GM23338 (cell line): ENCODE results near the gene ROS1. TPM values are rescaled to one million over a fixed set of nuclear protein-coding genes. Genes with fewer than 3 reads are reported as not detected.

Experiments
- ATAC-seq: fragments of 200-7000 bp; cut with Tn5 transposase; 3 replicates; pipeline ENCODE4 v1.9.1; 2020
- DNase-seq: peaks from one replicate; pipeline ENCODE4 v3.0.0-alpha.2; 2015; ENCODE audit warnings: low spot score
- H2AFZ ChIP-seq: fragments of 200-600 bp; sonication (generic); 2 replicates; pipeline ENCODE4 v1.8.0; 2016; ENCODE audit warnings: antibody characterized with exemption, mild to moderate bottlenecking, moderate library complexity
- H3F3A ChIP-seq: fragments of 200-600 bp; sonication (generic); replicated peaks from 2 replicates; pipeline ENCODE4 v1.8.0; 2017; ENCODE audit warnings: antibody characterized with exemption, mixed run types, low read depth
- H3K27ac ChIP-seq: fragments of 200-600 bp; sonication (generic); 2 replicates; pipeline ENCODE4 v1.6.1; 2016; ENCODE audit warnings: low read depth
- H3K27me3 ChIP-seq: fragments of 200-600 bp; sonication (generic); 2 replicates; pipeline ENCODE4 v1.8.0; 2016; ENCODE audit warnings: mild to moderate bottlenecking, mixed run types, moderate library complexity; ENCODE audit not compliant: insufficient read depth
- H3K36me3 ChIP-seq: fragments of 200-600 bp; sonication (generic); 2 replicates; pipeline ENCODE4 v1.8.0; 2016; ENCODE audit warnings: mild to moderate bottlenecking; ENCODE audit not compliant: insufficient read depth
- H3K4me1 ChIP-seq: fragments of 200-600 bp; sonication (generic); 2 replicates; pipeline ENCODE4 v1.8.0; 2016; ENCODE audit warnings: mild to moderate bottlenecking, moderate library complexity; ENCODE audit not compliant: insufficient read depth
- H3K4me2 ChIP-seq: fragments of 200-600 bp; sonication (generic); 2 replicates; pipeline ENCODE4 v1.7.1; 2017; ENCODE audit warnings: mixed run types
- H3K4me3 ChIP-seq: fragments of 200-600 bp; sonication (generic); 2 replicates; pipeline ENCODE4 v1.6.1; 2016; ENCODE audit warnings: mixed run types
- H3K79me2 ChIP-seq: fragments of 200-600 bp; sonication (generic); replicated peaks from 2 replicates; pipeline ENCODE4 v1.8.0; 2017; ENCODE audit warnings: mild to moderate bottlenecking; ENCODE audit not compliant: insufficient read depth
- H3K9me2 ChIP-seq: fragments of 200-600 bp; sonication (generic); 2 replicates; pipeline ENCODE4 v1.8.0; 2017; ENCODE audit not compliant: insufficient read depth
- H4K20me1 ChIP-seq: fragments of 200-600 bp; sonication (generic); replicated peaks from 2 replicates; pipeline ENCODE4 v1.8.0; 2017; ENCODE audit warnings: mild to moderate bottlenecking; ENCODE audit not compliant: insufficient read depth
- H3K27ac Mint-ChIP-seq: 2 replicates; pipeline ENCODE4 v1.8.0; 2020; ENCODE audit warnings: inconsistent platforms, mild to moderate bottlenecking, moderate library complexity, mixed read lengths
- H3K27me3 Mint-ChIP-seq: 3 replicates; pipeline ENCODE4 v1.8.0; 2022; ENCODE audit warnings: low read depth, mild to moderate bottlenecking, moderate library complexity, mixed read lengths, inconsistent platforms; ENCODE audit not compliant: insufficient read depth, poor library complexity
- H3K36me3 Mint-ChIP-seq: 3 replicates; pipeline ENCODE4 v1.8.0; 2021; ENCODE audit warnings: low read depth, mild to moderate bottlenecking, inconsistent platforms, moderate library complexity, mixed read lengths
- H3K4me1 Mint-ChIP-seq: 3 replicates; pipeline ENCODE4 v1.8.0; 2020; ENCODE audit warnings: mild to moderate bottlenecking, inconsistent platforms, mixed read lengths
- H3K4me3 Mint-ChIP-seq: 3 replicates; pipeline ENCODE4 v1.8.0; 2021; ENCODE audit warnings: moderate library complexity, mild to moderate bottlenecking, inconsistent platforms, mixed read lengths
- H3K9me3 Mint-ChIP-seq: 3 replicates; pipeline ENCODE4 v1.8.0; 2020; ENCODE audit warnings: moderate library complexity, mild to moderate bottlenecking, inconsistent platforms, mixed read lengths
- CREB1 ChIP-seq: fragments of 250-450 bp; sonication (Bioruptor Pico); IDR thresholded peaks from 2 replicates; pipeline ENCODE4 v1.5.0; 2020; ENCODE audit warnings: low read depth, mild to moderate bottlenecking, moderate library complexity
- CTCF ChIP-seq, 2 experiments: fragments of 200-600 bp in 1 of 2; sonication (generic) in 1 of 2; conservative IDR thresholded peaks; 2 replicates each; pipeline versions ENCODE4 v1.5.1 to v1.6.1; 2016 to 2017; ENCODE audit warnings: antibody characterized with exemption in 2 of 2, low read depth in 2 of 2, mild to moderate bottlenecking in 2 of 2, moderate library complexity in 1 of 2
- ETS1 ChIP-seq: IDR thresholded peaks from 2 replicates; pipeline ENCODE4 v1.6.1; 2016; ENCODE audit warnings: antibody characterized with exemption
- EZH2 ChIP-seq: fragments of 200-600 bp; sonication (generic); IDR thresholded peaks from one replicate; pipeline ENCODE4 v1.8.0; 2017; ENCODE audit warnings: antibody characterized with exemption, mild to moderate bottlenecking, low read depth; ENCODE audit not compliant: unreplicated experiment
- EZH2phosphoT487 ChIP-seq: fragments of 200-600 bp; sonication (generic); IDR thresholded peaks from one replicate; pipeline ENCODE4 v1.8.1; 2018; ENCODE audit warnings: antibody characterized with exemption; ENCODE audit not compliant: unreplicated experiment
- JUNB ChIP-seq: IDR thresholded peaks from one replicate; pipeline ENCODE4 v1.6.1; 2016; ENCODE audit warnings: antibody characterized with exemption; ENCODE audit not compliant: unreplicated experiment
- NANOG ChIP-seq: IDR thresholded peaks from 2 replicates; pipeline ENCODE4 v1.6.1; 2016; ENCODE audit warnings: antibody characterized with exemption, borderline replicate concordance
- POLR2AphosphoS5 ChIP-seq: IDR thresholded peaks from 2 replicates; pipeline ENCODE4 v1.6.1; 2016; ENCODE audit warnings: antibody characterized with exemption, low read depth
- REST ChIP-seq: IDR thresholded peaks from one replicate; pipeline ENCODE4 v1.6.1; 2018; ENCODE audit warnings: antibody characterized with exemption; ENCODE audit not compliant: unreplicated experiment
- STAT1 ChIP-seq: IDR thresholded peaks from one replicate; pipeline ENCODE4 v1.6.1; 2016; ENCODE audit warnings: antibody characterized with exemption; ENCODE audit not compliant: unreplicated experiment
- ZNF114 ChIP-seq: fragments of 250-450 bp; sonication (Bioruptor Pico); IDR thresholded peaks from 2 replicates; pipeline ENCODE4 v1.5.0; 2020; ENCODE audit warnings: mild to moderate bottlenecking, moderate library complexity
- ZNF331 ChIP-seq: fragments of 250-450 bp; sonication (Bioruptor Pico); IDR thresholded peaks from 2 replicates; pipeline ENCODE4 v1.5.0; 2020; ENCODE audit warnings: low read depth, mild to moderate bottlenecking, moderate library complexity
- ZNF462 ChIP-seq: fragments of 250-450 bp; sonication (Bioruptor Pico); IDR thresholded peaks from 2 replicates; pipeline ENCODE4 v1.5.0; 2020; ENCODE audit warnings: mild to moderate bottlenecking, moderate library complexity
- polyA plus RNA-seq: library from polyadenylated mRNA; unstranded; fragments of >200 nt; fragmentation: Nextera tagmentation; extraction: Ambion mirVana; gene quantifications from 2 replicates; pipeline ENCODE4 v1.2.1, GENCODE V29; 2016
- total RNA-seq: library from RNA; depleted of rRNA; stranded (reverse); fragments of >200 nt; shearing (Covaris generic); gene quantifications from 2 replicates; pipeline ENCODE4 v1.2.3, GENCODE V29; 2014

The ROS1 gene
- total and polyA plus RNA-seq, 2 experiments from 2014 or later: not detected

GRCh38 chr6:117472667-117473066 is 46.9 kb upstream of the ROS1 start:
- H3F3A ChIP-seq: no peaks in the 10 kb centered on the region
- H3K4me3 ChIP-seq: no peak overlapping the region
- Mint-ChIP-seq H3K36me3 (no peaks in the 10 kb centered on the region), H3K9me3 (no peaks in the 10 kb centered on the region; the same call in 2 of the 3 replicates), H3K4me3 (no peak overlapping the region), H3K27me3 (peaks cover 2% of the 10 kb centered on the region), H3K27ac (no peak overlapping the region), H3K4me1 (peaks cover 9% of the 10 kb centered on the region; the same call in 2 of the 3 replicates)
- no peaks in the 10 kb centered on the region for H3K36me3 ChIP-seq
- no peak overlapping the region for H2AFZ ChIP-seq
- no peak overlapping the region for H3K27ac ChIP-seq
- TF ChIP-seq ZNF331 (CRISPR knock-in tag) (no peak), EZH2 (no peak), CTCF (conservative IDR thresholded peaks at IDR 0.05; ENCODE audit: low read depth in 2 of 2) (no peak), STAT1 (no peak), ETS1 (no peak), EZH2phosphoT487 (no peak), POLR2AphosphoS5 (no peak), REST (no peak), ZNF114 (CRISPR knock-in tag) (no peak), ZNF462 (CRISPR knock-in tag) (no peak), NANOG (no peak), JUNB (no peak), CREB1 (CRISPR knock-in tag) (no peak)
- peaks cover 7% of the 10 kb centered on the region; the same call in 1 of the 2 replicates for H3K4me1 ChIP-seq
- no peak overlapping the region for H3K4me2 ChIP-seq
- H4K20me1 ChIP-seq: no peaks in the 10 kb centered on the region
- DNase-seq: no peak
- H3K9me2 ChIP-seq: no peaks in the 10 kb centered on the region; the same call in 1 of the 2 replicates
- no peak for ATAC-seq
- H3K27me3 ChIP-seq: no peaks in the 10 kb centered on the region
- no peaks in the 10 kb centered on the region for H3K79me2 ChIP-seq
